Measurements from ENCODE around the gene ST6GALNAC4. TPM values are rescaled to one million over a fixed set of nuclear protein-coding genes. Genes with fewer than 3 reads are reported as not detected.
"Not testable (repeated sequence)": the region's sequence is repeated elsewhere in the genome, so short reads cannot be mapped to it uniquely, and the experiment has no call there.

ST6GALNAC4 gene
- total and polyA plus RNA-seq, 4 donors = 8.0 to 20.2 (median 19.5) TPM

GRCh38 chr9:127870153-127870491, 46.7 kb downstream of the ST6GALNAC4 start:
- H3K4me1 ChIP-seq (ENCODE audit: control insufficient read depth, insufficient read depth, low read length) = peaks cover 59% of the 10 kb centered on the region
- H3K4me3 ChIP-seq (ENCODE audit: low read depth, low read length); H3K27ac ChIP-seq (ENCODE audit: low read depth, low read length); H3K27me3 ChIP-seq (ENCODE audit: control insufficient read depth, insufficient read depth, low read length); H3K9me3 ChIP-seq (ENCODE audit: control insufficient read depth, insufficient read depth, low read length); DNase-seq (ENCODE audit: low read depth in 4 of 6, low spot score in 6 of 6): not testable (repeated sequence)
- 64% methylated on average over 7 of the region's 9 CpGs for WGBS (ENCODE audit: insufficient coverage)
- H3K36me3 ChIP-seq (ENCODE audit: control insufficient read depth, insufficient read depth, low read length) = peaks cover 95% of the 10 kb centered on the region

- H3K4me3 ChIP-seq (ENCODE audit: low read depth, low read length) = no peak overlapping the region
- no peaks in the 10 kb centered on the region for H3K9me3 ChIP-seq (ENCODE audit: control insufficient read depth, insufficient read depth, low read length)
- no peak overlapping the region for H3K27ac ChIP-seq (ENCODE audit: low read depth, low read length)
- peak in 5 of 6 donors; percentile 22 to 87 (median 58) for DNase-seq (ENCODE audit: low read depth in 4 of 6, low spot score in 6 of 6)
- peaks cover 53% of the 10 kb centered on the region for H3K4me1 ChIP-seq (ENCODE audit: control insufficient read depth, insufficient read depth, low read length)
- WGBS (ENCODE audit: insufficient coverage) = 63% methylated on average over 18 of the region's 18 CpGs
- H3K36me3 ChIP-seq (ENCODE audit: control insufficient read depth, insufficient read depth, low read length) = peaks cover 93% of the 10 kb centered on the region
- no peaks in the 10 kb centered on the region for H3K27me3 ChIP-seq (ENCODE audit: control insufficient read depth, insufficient read depth, low read length)
Observed at GRCh38 chr9:127869310-127870152, 47.3 kb downstream of the ST6GALNAC4 start.

- no peak for DNase-seq (ENCODE audit: low read depth in 4 of 6, low spot score in 6 of 6)
- Histone ChIP-seq H3K4me3 (ENCODE audit: low read depth, low read length) (no peak overlapping the region), H3K4me1 (ENCODE audit: control insufficient read depth, insufficient read depth, low read length) (peaks cover 42% of the 10 kb centered on the region), H3K9me3 (ENCODE audit: control insufficient read depth, insufficient read depth, low read length) (no peaks in the 10 kb centered on the region), H3K27ac (ENCODE audit: low read depth, low read length) (no peak overlapping the region), H3K27me3 (ENCODE audit: control insufficient read depth, insufficient read depth, low read length) (no peaks in the 10 kb centered on the region), H3K36me3 (ENCODE audit: control insufficient read depth, insufficient read depth, low read length) (peaks cover 81% of the 10 kb centered on the region)
- WGBS (ENCODE audit: insufficient coverage) = 89% methylated on average over 18 of the region's 18 CpGs
Observed at GRCh38 chr9:127868278-127868902, 48.5 kb downstream of the ST6GALNAC4 start.

GRCh38 chr9:127867356-127868277, 49.2 kb downstream of the ST6GALNAC4 start:
- peak in 1 of 6 donors; percentile 1 for DNase-seq (ENCODE audit: low read depth in 4 of 6, low spot score in 6 of 6)
- no peak overlapping the region for H3K4me3 ChIP-seq (ENCODE audit: low read depth, low read length)
- no peaks in the 10 kb centered on the region for H3K27me3 ChIP-seq (ENCODE audit: control insufficient read depth, insufficient read depth, low read length)
- no peaks in the 10 kb centered on the region for H3K9me3 ChIP-seq (ENCODE audit: control insufficient read depth, insufficient read depth, low read length)
- 76% methylated on average over 28 of the region's 30 CpGs for WGBS (ENCODE audit: insufficient coverage)
- H3K27ac ChIP-seq (ENCODE audit: low read depth, low read length) = no peak overlapping the region
- peaks cover 40% of the 10 kb centered on the region for H3K4me1 ChIP-seq (ENCODE audit: control insufficient read depth, insufficient read depth, low read length)
- peaks cover 73% of the 10 kb centered on the region for H3K36me3 ChIP-seq (ENCODE audit: control insufficient read depth, insufficient read depth, low read length)

- Histone ChIP-seq H3K27me3 (ENCODE audit: control insufficient read depth, insufficient read depth, low read length) (no peaks in the 10 kb centered on the region), H3K4me1 (ENCODE audit: control insufficient read depth, insufficient read depth, low read length) (peaks cover 40% of the 10 kb centered on the region), H3K36me3 (ENCODE audit: control insufficient read depth, insufficient read depth, low read length) (peaks cover 63% of the 10 kb centered on the region), H3K9me3 (ENCODE audit: control insufficient read depth, insufficient read depth, low read length) (no peaks in the 10 kb centered on the region), H3K4me3 (ENCODE audit: low read depth, low read length) (no peak overlapping the region), H3K27ac (ENCODE audit: low read depth, low read length) (no peak overlapping the region)
- WGBS (ENCODE audit: insufficient coverage) = 92% methylated on average over 6 of the region's 13 CpGs
- no peak for DNase-seq (ENCODE audit: low read depth in 4 of 6, low spot score in 6 of 6)
Observed at GRCh38 chr9:127866535-127866934, 50.3 kb downstream of the ST6GALNAC4 start.

GRCh38 chr9:127865645-127866464, 51.0 kb downstream of the ST6GALNAC4 start:
- H3K36me3 ChIP-seq (ENCODE audit: control insufficient read depth, insufficient read depth, low read length) = peaks cover 56% of the 10 kb centered on the region
- no peaks in the 10 kb centered on the region for H3K27me3 ChIP-seq (ENCODE audit: control insufficient read depth, insufficient read depth, low read length)
- 74% methylated on average over 15 of the region's 19 CpGs for WGBS (ENCODE audit: insufficient coverage)
- no peak for DNase-seq (ENCODE audit: low read depth in 4 of 6, low spot score in 6 of 6)
- H3K4me1 ChIP-seq (ENCODE audit: control insufficient read depth, insufficient read depth, low read length) = peaks cover 35% of the 10 kb centered on the region
- H3K9me3 ChIP-seq (ENCODE audit: control insufficient read depth, insufficient read depth, low read length) = no peaks in the 10 kb centered on the region
- H3K4me3 ChIP-seq (ENCODE audit: low read depth, low read length) = no peak overlapping the region
- no peak overlapping the region for H3K27ac ChIP-seq (ENCODE audit: low read depth, low read length)

- DNase-seq (ENCODE audit: low read depth in 4 of 6, low spot score in 6 of 6) = peak in 1 of 6 donors; percentile 73
- H3K4me3 ChIP-seq (ENCODE audit: low read depth, low read length) = no peak overlapping the region
- WGBS (ENCODE audit: insufficient coverage) = 78% methylated on average over 9 of the region's 13 CpGs
- H3K4me1 ChIP-seq (ENCODE audit: control insufficient read depth, insufficient read depth, low read length) = peaks cover 29% of the 10 kb centered on the region
- no peaks in the 10 kb centered on the region for H3K9me3 ChIP-seq (ENCODE audit: control insufficient read depth, insufficient read depth, low read length)
- peaks cover 29% of the 10 kb centered on the region for H3K36me3 ChIP-seq (ENCODE audit: control insufficient read depth, insufficient read depth, low read length)
- no peak overlapping the region for H3K27ac ChIP-seq (ENCODE audit: low read depth, low read length)
- H3K27me3 ChIP-seq (ENCODE audit: control insufficient read depth, insufficient read depth, low read length) = no peaks in the 10 kb centered on the region
Observed at GRCh38 chr9:127863191-127863621, 53.6 kb downstream of the ST6GALNAC4 start.

GRCh38 chr9:127862075-127863011, 54.5 kb downstream of the ST6GALNAC4 start:
- WGBS (ENCODE audit: insufficient coverage) = 64% methylated on average over 22 of the region's 29 CpGs
- H3K4me3 ChIP-seq (ENCODE audit: low read depth, low read length) = no peak overlapping the region
- peaks cover 35% of the 10 kb centered on the region for H3K4me1 ChIP-seq (ENCODE audit: control insufficient read depth, insufficient read depth, low read length)
- H3K36me3 ChIP-seq (ENCODE audit: control insufficient read depth, insufficient read depth, low read length) = peaks cover 21% of the 10 kb centered on the region
- no peaks in the 10 kb centered on the region for H3K9me3 ChIP-seq (ENCODE audit: control insufficient read depth, insufficient read depth, low read length)
- H3K27me3 ChIP-seq (ENCODE audit: control insufficient read depth, insufficient read depth, low read length) = no peaks in the 10 kb centered on the region
- peak overlapping the region; percentile 15 for H3K27ac ChIP-seq (ENCODE audit: low read depth, low read length)
- no peak for DNase-seq (ENCODE audit: low read depth in 4 of 6, low spot score in 6 of 6)

All from spinal cord (tissue), 10 donors.